Sigmoid colon (tissue), 4 donors: Measurements from ENCODE around the gene AMBRA1.

Experiments
- EP300 ChIP-seq, 4 donors: sonication (generic); formaldehyde crosslinking; IDR thresholded peaks; one replicate each; pipeline ENCODE4 v1.6.1; 2017; ENCODE audit warnings: antibody characterized with exemption in 4 of 4
- TF ChIP-seq, protein P1 (sequence below), 4 experiments: fragments of 450-650 bp in 3 of 4; fragments of 200-600 bp in 1 of 4; IDR thresholded peaks; one replicate each; pipeline ENCODE4 v1.5.1; 2016 to 2019; ENCODE audit warnings: antibody characterized with exemption in 4 of 4, mild to moderate bottlenecking in 3 of 4, moderate library complexity in 2 of 4

DNA sequence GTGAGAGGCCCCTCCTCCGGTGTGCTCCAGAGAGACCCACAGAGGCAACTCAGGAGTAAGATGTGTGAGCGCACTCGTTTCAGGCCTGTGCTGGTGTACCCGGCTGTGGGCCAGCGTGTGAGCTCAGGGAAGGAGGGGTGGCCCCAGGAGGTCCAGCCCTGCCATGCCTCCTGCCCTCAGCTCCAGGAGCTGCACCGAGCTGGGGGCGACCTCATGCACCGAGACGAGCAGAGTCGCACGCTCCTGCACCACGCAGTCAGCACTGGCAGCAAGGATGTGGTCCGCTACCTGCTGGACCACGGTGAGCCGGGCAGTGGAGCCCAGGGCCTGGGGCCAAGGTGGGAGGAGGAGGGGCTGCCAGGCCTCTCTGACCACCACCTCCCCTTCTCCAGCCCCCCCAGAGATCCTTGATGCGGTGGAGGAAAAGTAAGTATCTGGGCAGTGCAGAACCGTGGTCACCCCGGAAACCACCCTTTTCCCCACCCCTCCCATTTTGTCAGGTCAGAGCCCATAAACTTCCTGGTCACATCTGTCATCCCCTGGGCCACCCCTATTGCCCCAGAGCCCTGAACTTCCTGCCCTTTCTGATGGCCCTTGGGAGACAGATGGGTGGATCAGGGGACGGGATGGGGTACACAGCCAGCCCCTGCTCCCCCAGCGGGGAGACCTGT is 214.9 kb downstream of the AMBRA1 start:
- TF ChIP-seq, protein P1, sequence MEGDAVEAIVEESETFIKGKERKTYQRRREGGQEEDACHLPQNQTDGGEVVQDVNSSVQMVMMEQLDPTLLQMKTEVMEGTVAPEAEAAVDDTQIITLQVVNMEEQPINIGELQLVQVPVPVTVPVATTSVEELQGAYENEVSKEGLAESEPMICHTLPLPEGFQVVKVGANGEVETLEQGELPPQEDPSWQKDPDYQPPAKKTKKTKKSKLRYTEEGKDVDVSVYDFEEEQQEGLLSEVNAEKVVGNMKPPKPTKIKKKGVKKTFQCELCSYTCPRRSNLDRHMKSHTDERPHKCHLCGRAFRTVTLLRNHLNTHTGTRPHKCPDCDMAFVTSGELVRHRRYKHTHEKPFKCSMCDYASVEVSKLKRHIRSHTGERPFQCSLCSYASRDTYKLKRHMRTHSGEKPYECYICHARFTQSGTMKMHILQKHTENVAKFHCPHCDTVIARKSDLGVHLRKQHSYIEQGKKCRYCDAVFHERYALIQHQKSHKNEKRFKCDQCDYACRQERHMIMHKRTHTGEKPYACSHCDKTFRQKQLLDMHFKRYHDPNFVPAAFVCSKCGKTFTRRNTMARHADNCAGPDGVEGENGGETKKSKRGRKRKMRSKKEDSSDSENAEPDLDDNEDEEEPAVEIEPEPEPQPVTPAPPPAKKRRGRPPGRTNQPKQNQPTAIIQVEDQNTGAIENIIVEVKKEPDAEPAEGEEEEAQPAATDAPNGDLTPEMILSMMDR (IDR thresholded peaks at IDR 0.05): no peak
- TF ChIP-seq EP300 (IDR thresholded peaks at IDR 0.05): no peak
